HFFc6 (cell line): ENCODE results near the gene RAB35. TPM values are rescaled to one million over a fixed set of nuclear protein-coding genes. Genes with fewer than 3 reads are reported as not detected.

ENCODE experiments used
- DNase-seq: peaks from one replicate; pipeline ENCODE4 v3.0.0-alpha.2; 2018
- H3K27ac Mint-ChIP-seq: 2 replicates; pipeline ENCODE4 v1.8.0; 2020; ENCODE audit warnings: mild to moderate bottlenecking, mixed read lengths
- H3K27me3 Mint-ChIP-seq: 2 replicates; pipeline ENCODE4 v1.8.0; 2021; ENCODE audit warnings: mild to moderate bottlenecking, moderate library complexity, mixed read lengths; ENCODE audit not compliant: insufficient read depth
- H3K36me3 Mint-ChIP-seq: 2 replicates; pipeline ENCODE4 v1.8.0; 2021; ENCODE audit warnings: low read depth, mixed read lengths
- H3K4me1 Mint-ChIP-seq: 2 replicates; pipeline ENCODE4 v1.8.0; 2020; ENCODE audit warnings: low read depth, mixed read lengths
- H3K4me3 Mint-ChIP-seq: 2 replicates; pipeline ENCODE4 v1.8.0; 2020; ENCODE audit warnings: mild to moderate bottlenecking, moderate library complexity, mixed read lengths
- H3K9me3 Mint-ChIP-seq: 2 replicates; pipeline ENCODE4 v1.8.0; 2020; ENCODE audit warnings: mild to moderate bottlenecking, mixed read lengths
- CTCF ChIP-seq: fragments of 200-600 bp; sonication (generic); IDR thresholded peaks from 2 replicates; pipeline ENCODE4 v1.5.0; 2021; ENCODE audit warnings: antibody characterized with exemption, mild to moderate bottlenecking
- total RNA-seq, 6 experiments: library from RNA; stranded (reverse); fragmentation: NEBNext Ultra II Directional; extraction: Animal tissue kit (Norgen Biotek cat#: 25700); gene quantifications; 2 replicates in 1 of 6; 3 replicates in 5 of 6; pipeline ENCODE4 v1.2.3, GENCODE V29; 2021

Gene RAB35
- total RNA-seq, 6 experiments from 2014 or later = 50.5 to 62.0 (median 55.3) TPM

GRCh38 chr12:120115066-120115465 is 1.5 kb downstream of the RAB35 start:
- Mint-ChIP-seq H3K27me3 (no peaks in the 10 kb centered on the region; the same call in 1 of the 2 replicates), H3K4me3 (peak overlapping the region; percentile 100), H3K27ac (peak overlapping the region; percentile 97), H3K36me3 (peaks cover 25% of the 10 kb centered on the region), H3K4me1 (peaks cover 55% of the 10 kb centered on the region), H3K9me3 (no peaks in the 10 kb centered on the region)
- no peak for DNase-seq
- TF ChIP-seq CTCF = no peak

- H3K36me3 Mint-ChIP-seq = peaks cover 28% of the 10 kb centered on the region
- H3K27ac Mint-ChIP-seq = peak overlapping the region; percentile 45; the same call in 1 of the 2 replicates
- no peak overlapping the region for H3K4me3 Mint-ChIP-seq
- no peaks in the 10 kb centered on the region; the same call in 1 of the 2 replicates for H3K27me3 Mint-ChIP-seq
- H3K4me1 Mint-ChIP-seq = peaks cover 32% of the 10 kb centered on the region
- no peak for DNase-seq
- H3K9me3 Mint-ChIP-seq = no peaks in the 10 kb centered on the region
- no peak for TF ChIP-seq CTCF
These were observed 5.7 kb downstream of the RAB35 start for GRCh38 chr12:120110550-120111501.

GRCh38 chr12:120109570-120110267 is 6.8 kb downstream of the RAB35 start:
- TF ChIP-seq CTCF = no peak
- Mint-ChIP-seq H3K9me3 (no peaks in the 10 kb centered on the region), H3K27me3 (no peaks in the 10 kb centered on the region; the same call in 1 of the 2 replicates), H3K4me1 (peaks cover 26% of the 10 kb centered on the region), H3K4me3 (no peak overlapping the region), H3K27ac (no peak overlapping the region), H3K36me3 (peaks cover 18% of the 10 kb centered on the region)
- DNase-seq = no peak

GRCh38 chr12:120106151-120106550 is 10.4 kb downstream of the RAB35 start:
- Mint-ChIP-seq H3K27ac (no peak overlapping the region), H3K27me3 (no peaks in the 10 kb centered on the region), H3K4me1 (peaks cover 22% of the 10 kb centered on the region), H3K36me3 (peaks cover 8% of the 10 kb centered on the region; the same call in 1 of the 2 replicates), H3K9me3 (no peaks in the 10 kb centered on the region), H3K4me3 (no peak overlapping the region)
- no peak for DNase-seq
- TF ChIP-seq CTCF = no peak

GRCh38 chr12:120103371-120103770 is 13.2 kb downstream of the RAB35 start:
- Mint-ChIP-seq H3K4me1 (peaks cover 7% of the 10 kb centered on the region; the same call in 1 of the 2 replicates), H3K9me3 (no peaks in the 10 kb centered on the region), H3K36me3 (peaks cover 8% of the 10 kb centered on the region; the same call in 1 of the 2 replicates), H3K27me3 (no peaks in the 10 kb centered on the region), H3K27ac (no peak overlapping the region), H3K4me3 (no peak overlapping the region)
- no peak for DNase-seq
- no peak for TF ChIP-seq CTCF
